Stomach (tissue), 9 donors: ENCODE results near the gene APOH. TPM values are rescaled to one million over a fixed set of nuclear protein-coding genes. Genes with fewer than 3 reads are reported as not detected.

ENCODE experiments used
- DNase-seq, 2 donors: peaks; one replicate each; pipeline versions ENCODE4 v3.0.0 to v3.0.0-alpha.2; 2013 to 2019
- H3K27ac ChIP-seq, 5 donors: fragments of 200-600 bp in 4 of 5; sonication (generic) in 4 of 5; one replicate each; pipeline ENCODE4 v1.5.1; 2013 to 2019; ENCODE audit warnings: mild to moderate bottlenecking in 1 of 5, moderate library complexity in 1 of 5
- H3K27me3 ChIP-seq, 3 donors: fragments of 200-600 bp; sonication (generic); one replicate each; pipeline ENCODE4 v1.5.1; 2017 to 2019; ENCODE audit warnings: mixed run types in 1 of 3
- H3K36me3 ChIP-seq, 4 donors: fragments of 200-600 bp; sonication (generic); 1 replicate in 3 of 4; 2 replicates in 1 of 4; pipeline ENCODE4 v1.5.1; 2016 to 2019
- H3K4me1 ChIP-seq, 4 donors: fragments of 200-600 bp; sonication (generic); one replicate each; pipeline ENCODE4 v1.5.1; 2016 to 2019
- H3K4me3 ChIP-seq, 4 donors: fragments of 200-600 bp; sonication (generic) in 3 of 4; one replicate each; pipeline ENCODE4 v1.5.1; 2016 to 2019; ENCODE audit warnings: mild to moderate bottlenecking in 1 of 4
- H3K9me3 ChIP-seq, 4 donors: fragments of 200-600 bp; sonication (generic); one replicate each; pipeline ENCODE4 v1.5.1; 2016 to 2019
- CTCF ChIP-seq, 7 experiments: fragments of 450-650 bp in 4 of 7; fragments of 200-600 bp in 3 of 7; sonication (generic) in 3 of 7; IDR thresholded peaks; one replicate each; pipeline ENCODE4 v1.5.1; 2016 to 2019; ENCODE audit warnings: antibody characterized with exemption in 7 of 7, control low read depth in 2 of 7, mild to moderate bottlenecking in 1 of 7
- EP300 ChIP-seq: sonication (generic); formaldehyde crosslinking; IDR thresholded peaks from one replicate; pipeline ENCODE4 v1.6.1; 2017; ENCODE audit warnings: antibody characterized with exemption
- POLR2A ChIP-seq, 4 donors: fragments of 450-650 bp; IDR thresholded peaks; one replicate each; pipeline ENCODE4 v1.6.1; 2016; ENCODE audit warnings: antibody characterized with exemption in 4 of 4, control low read depth in 2 of 4, mild to moderate bottlenecking in 1 of 4, moderate library complexity in 1 of 4
- POLR2AphosphoS5 ChIP-seq, 3 donors: sonication (generic); formaldehyde crosslinking; IDR thresholded peaks; one replicate each; pipeline ENCODE4 v1.6.1; 2016; ENCODE audit warnings: antibody characterized with exemption in 3 of 3
- WGBS, 5 donors: extraction: QIAGEN DNeasy Blood & Tissue Kit in 3 of 5; methylation state at CpG; one replicate each; pipeline versions ENCODE4 v1.1.5 to v1.1.7; 2013 to 2018; 5-methylcytosine and 5-hydroxymethylcytosine counted together
- intact Hi-C: fragments of 100-400 bp; cut with DNase I; formaldehyde crosslinking; loops from one replicate; pipeline ENCODE4 v1.15.1; 2023; ENCODE audit warnings: low total_unique reads
- polyA plus RNA-seq, 3 donors: library from polyadenylated mRNA; stranded (reverse); fragments of 200-250 nt; gene quantifications; one replicate each; pipeline ENCODE4 v1.2.3, GENCODE V29; 2013
- total RNA-seq, 5 donors: library from RNA; depleted of rRNA; stranded (reverse); fragments of >200 nt; gene quantifications; one replicate each; pipeline versions ENCODE4 v1.1.0 to v1.2.3, GENCODE V29; 2014 to 2016
- donor health status: healthy with polysubstance abuse.
- donor health status: Bipolar disorder and iron deficiency.
- donor health status: healthy.

The APOH gene
- total and polyA plus RNA-seq, 8 donors = 0.87 to 22.8 (median 2.0) TPM; not detected in 3

- intact Hi-C loops = no loop called here
- DNase-seq = no peak
- peaks cover 18 to 40% (median 31%) of the 10 kb centered on the region in 4 donors for H3K4me1 ChIP-seq
- H3K27ac ChIP-seq = peak overlapping the region in 4 of 5 donors; percentile 74 to 84 (median 78)
- WGBS, 5 donors = 1 to 5% (median 2%) methylated on average over 8 to 10 of the region's 10 CpGs
- H3K36me3 ChIP-seq = no peaks in the 10 kb centered on the region
- H3K27me3 ChIP-seq = no peaks in the 10 kb centered on the region
- no peaks in the 10 kb centered on the region for H3K9me3 ChIP-seq
- TF ChIP-seq POLR2A (IDR thresholded peaks at IDR 0.05) (no peak), EP300 (no peak), POLR2AphosphoS5 (IDR thresholded peaks at IDR 0.05) (no peak), CTCF (IDR thresholded peaks at IDR 0.05) (no peak)
- H3K4me3 ChIP-seq = peak overlapping the region; percentile 71 to 82 (median 78)
Measured at GRCh38 chr17:66192378-66192687, 36.9 kb downstream of the APOH start.

GRCh38 chr17:66191593-66192377, 37.4 kb downstream of the APOH start, which contains the start of gene CEP112:
Gene CEP112, minus strand, starts transcription at chr17:66192133.
- WGBS, 5 donors = 0 to 1% (median 0%) methylated on average over 37 to 83 of the region's 83 CpGs
- no peaks in the 10 kb centered on the region for H3K9me3 ChIP-seq
- no peaks in the 10 kb centered on the region for H3K27me3 ChIP-seq
- H3K4me1 ChIP-seq = peaks cover 18 to 40% (median 31%) of the 10 kb centered on the region in 4 donors
- H3K4me3 ChIP-seq = peak within 1 kb of the TSS; percentile 71 to 82 (median 78)
- TF ChIP-seq CTCF (IDR thresholded peaks at IDR 0.05) = no peak
- TF ChIP-seq POLR2A (IDR thresholded peaks at IDR 0.05) = no peak
- no peak for TF ChIP-seq POLR2AphosphoS5 (IDR thresholded peaks at IDR 0.05)
- DNase-seq = peak; percentile 76 to 96
- intact Hi-C loops = no loop called here
- H3K36me3 ChIP-seq = no peaks in the 10 kb centered on the region
- peak within 1 kb of the TSS; percentile 65 to 84 (median 76) for H3K27ac ChIP-seq

GRCh38 chr17:66190738-66191592, 38.2 kb downstream of the APOH start:
- H3K9me3 ChIP-seq = no peaks in the 10 kb centered on the region
- DNase-seq = peak in 1 of 2 donors; percentile 53
- H3K27me3 ChIP-seq = no peaks in the 10 kb centered on the region
- intact Hi-C loops = no loop called here
- peak overlapping the region; percentile 71 to 82 (median 78) for H3K4me3 ChIP-seq
- peaks cover 18 to 40% (median 31%) of the 10 kb centered on the region in 4 donors for H3K4me1 ChIP-seq
- TF ChIP-seq POLR2AphosphoS5 (IDR thresholded peaks at IDR 0.05) = no peak
- no peak for TF ChIP-seq EP300
- TF ChIP-seq POLR2A (IDR thresholded peaks at IDR 0.05) = no peak
- no peak for TF ChIP-seq CTCF (IDR thresholded peaks at IDR 0.05)
- peak overlapping the region; percentile 65 to 84 (median 76) for H3K27ac ChIP-seq
- no peaks in the 10 kb centered on the region for H3K36me3 ChIP-seq
- 13 to 24% (median 15%) methylated on average over 15 to 16 of the region's 16 CpGs for WGBS, 5 donors

GRCh38 chr17:66187718-66188117, 41.5 kb downstream of the APOH start:
- Histone ChIP-seq H3K27ac (no peak overlapping the region), H3K4me1 (peaks cover 18 to 39% (median 30%) of the 10 kb centered on the region in 4 donors), H3K36me3 (peaks cover 0 to under 1% (median 0%) of the 10 kb centered on the region in 4 donors), H3K9me3 (no peaks in the 10 kb centered on the region), H3K4me3 (no peak overlapping the region), H3K27me3 (no peaks in the 10 kb centered on the region)
- TF ChIP-seq POLR2A (IDR thresholded peaks at IDR 0.05) (no peak), CTCF (IDR thresholded peaks at IDR 0.05) (no peak), EP300 (no peak)
- intact Hi-C loops = no loop called here
- 84 to 98% (median 88%) methylated on average over 2 of the region's 2 CpGs for WGBS, 5 donors
- DNase-seq = no peak
